GM13977 (cell line): ENCODE data around the gene WDR1.

ENCODE experiments used
- DNase-seq: peaks from one replicate; pipeline ENCODE4 v3.0.0; 2012; ENCODE audit warnings: low spot score
- in situ Hi-C: fragments of 300-500 bp; cut with MboI; formaldehyde crosslinking; loops from one replicate; pipeline ENCODE4 v1.12.0; 2022; ENCODE audit warnings: low sequenced_read_pairs, low pct_unique_long_range_greater_than_20kb, mixed read lengths, inconsistent platforms; ENCODE audit not compliant: unreplicated experiment
- TF ChIP-seq, protein P1 (sequence below): IDR thresholded peaks from 2 replicates; pipeline ENCODE4 v1.5.1; 2012; ENCODE audit warnings: mild to moderate bottlenecking, control low read depth; ENCODE audit not compliant: insufficient read depth; ENCODE audit errors: extremely low read depth, missing control alignments

The WDR1 gene

DNA sequence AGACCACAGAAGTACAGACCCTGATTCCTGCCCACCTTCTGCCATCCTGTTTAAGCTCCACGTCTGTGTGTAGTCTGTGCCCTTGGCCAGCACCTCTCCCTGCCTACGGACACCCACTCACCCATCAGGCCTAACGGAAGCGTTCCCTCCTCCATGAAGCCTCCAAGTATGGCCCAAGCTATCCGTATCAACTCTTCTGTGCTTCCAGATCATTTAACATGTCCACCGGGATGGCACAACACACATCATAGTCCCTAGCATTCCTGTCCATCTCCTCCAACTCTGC is 11.7 kb downstream of the WDR1 start:
- DNase-seq: no peak
- in situ Hi-C loops: no loop called here
- TF ChIP-seq, protein P1, sequence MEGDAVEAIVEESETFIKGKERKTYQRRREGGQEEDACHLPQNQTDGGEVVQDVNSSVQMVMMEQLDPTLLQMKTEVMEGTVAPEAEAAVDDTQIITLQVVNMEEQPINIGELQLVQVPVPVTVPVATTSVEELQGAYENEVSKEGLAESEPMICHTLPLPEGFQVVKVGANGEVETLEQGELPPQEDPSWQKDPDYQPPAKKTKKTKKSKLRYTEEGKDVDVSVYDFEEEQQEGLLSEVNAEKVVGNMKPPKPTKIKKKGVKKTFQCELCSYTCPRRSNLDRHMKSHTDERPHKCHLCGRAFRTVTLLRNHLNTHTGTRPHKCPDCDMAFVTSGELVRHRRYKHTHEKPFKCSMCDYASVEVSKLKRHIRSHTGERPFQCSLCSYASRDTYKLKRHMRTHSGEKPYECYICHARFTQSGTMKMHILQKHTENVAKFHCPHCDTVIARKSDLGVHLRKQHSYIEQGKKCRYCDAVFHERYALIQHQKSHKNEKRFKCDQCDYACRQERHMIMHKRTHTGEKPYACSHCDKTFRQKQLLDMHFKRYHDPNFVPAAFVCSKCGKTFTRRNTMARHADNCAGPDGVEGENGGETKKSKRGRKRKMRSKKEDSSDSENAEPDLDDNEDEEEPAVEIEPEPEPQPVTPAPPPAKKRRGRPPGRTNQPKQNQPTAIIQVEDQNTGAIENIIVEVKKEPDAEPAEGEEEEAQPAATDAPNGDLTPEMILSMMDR: no peak

DNA sequence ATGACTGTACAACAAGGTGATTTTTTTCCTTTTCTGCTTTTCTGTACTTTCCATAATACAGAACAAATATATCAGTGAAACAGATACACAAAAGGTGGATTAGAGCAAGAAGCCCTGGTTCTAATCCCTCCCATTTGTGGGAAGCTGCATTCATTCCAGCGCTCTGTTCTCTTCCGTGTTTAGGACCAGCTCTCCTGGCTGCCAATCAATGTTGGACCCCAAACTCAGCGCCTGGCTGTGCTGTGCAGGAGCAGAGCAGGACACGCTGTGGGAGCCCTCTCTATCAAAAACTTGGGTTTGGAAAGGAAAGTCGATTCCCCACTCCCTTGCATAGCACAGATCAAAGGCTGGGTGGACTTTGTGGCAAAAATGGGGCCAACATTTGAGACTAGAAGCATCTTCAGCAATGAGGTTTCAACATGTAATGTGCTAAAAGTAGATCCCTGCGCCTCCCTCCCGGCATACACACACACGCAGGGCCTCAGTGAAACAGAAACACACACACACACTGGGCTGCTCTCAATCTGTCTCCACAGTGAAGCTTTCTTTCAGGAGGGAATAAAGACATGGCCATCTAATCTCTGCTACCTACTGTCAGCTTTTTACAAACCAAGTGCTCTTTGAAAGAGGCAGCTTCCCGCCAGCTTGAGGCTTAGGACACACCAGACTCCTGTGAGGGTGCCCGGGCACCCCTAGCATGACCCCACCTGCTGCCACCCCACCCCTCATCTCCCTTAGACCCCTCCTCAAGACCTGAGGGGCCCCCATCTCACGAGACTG is 12.2 kb downstream of the WDR1 start:
- DNase-seq: peak; percentile 65
- TF ChIP-seq, protein P1: no peak
- in situ Hi-C loops: no loop called here

DNA sequence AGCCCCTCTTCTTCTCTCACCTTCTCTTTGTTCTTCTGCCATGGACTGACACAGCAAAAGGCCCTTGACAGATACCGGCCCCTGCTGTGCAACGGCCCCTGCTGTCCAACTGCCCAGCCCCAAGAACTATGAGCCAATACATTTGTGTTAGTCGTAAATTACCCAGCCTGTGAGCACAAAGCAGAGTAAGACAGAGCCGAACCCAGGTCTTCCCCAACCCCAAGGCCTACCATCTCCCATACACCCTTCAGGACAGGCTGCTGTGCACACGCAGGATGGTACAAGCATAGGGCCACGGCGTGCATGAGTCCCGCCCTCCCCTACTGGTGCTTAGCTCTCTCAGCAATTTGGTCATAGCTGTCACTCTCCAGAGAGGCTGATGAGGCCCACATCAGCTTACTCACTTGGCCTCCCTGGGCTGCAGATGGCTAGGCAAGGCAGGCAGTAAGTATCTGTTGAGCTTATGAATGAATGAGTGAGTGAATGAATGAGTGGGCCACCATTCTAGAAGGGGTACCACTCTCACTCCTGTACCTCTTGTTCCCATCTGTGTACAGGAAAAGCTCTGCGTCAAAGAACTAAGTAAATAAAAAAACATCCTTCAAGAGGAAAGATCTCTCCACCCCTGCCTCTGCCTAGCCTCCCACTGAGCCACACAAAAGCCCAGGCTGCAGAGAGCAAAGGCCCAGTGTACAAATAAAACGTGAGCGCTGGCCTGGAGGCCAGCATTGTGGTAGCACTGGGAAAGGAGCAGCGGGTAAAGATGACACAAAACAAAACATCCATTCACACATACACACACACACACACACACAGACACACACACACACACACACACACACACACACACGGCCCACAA is 13.9 kb downstream of the WDR1 start:
- in situ Hi-C loops: no loop called here
- no peak for DNase-seq
- TF ChIP-seq, protein P1: no peak

DNA sequence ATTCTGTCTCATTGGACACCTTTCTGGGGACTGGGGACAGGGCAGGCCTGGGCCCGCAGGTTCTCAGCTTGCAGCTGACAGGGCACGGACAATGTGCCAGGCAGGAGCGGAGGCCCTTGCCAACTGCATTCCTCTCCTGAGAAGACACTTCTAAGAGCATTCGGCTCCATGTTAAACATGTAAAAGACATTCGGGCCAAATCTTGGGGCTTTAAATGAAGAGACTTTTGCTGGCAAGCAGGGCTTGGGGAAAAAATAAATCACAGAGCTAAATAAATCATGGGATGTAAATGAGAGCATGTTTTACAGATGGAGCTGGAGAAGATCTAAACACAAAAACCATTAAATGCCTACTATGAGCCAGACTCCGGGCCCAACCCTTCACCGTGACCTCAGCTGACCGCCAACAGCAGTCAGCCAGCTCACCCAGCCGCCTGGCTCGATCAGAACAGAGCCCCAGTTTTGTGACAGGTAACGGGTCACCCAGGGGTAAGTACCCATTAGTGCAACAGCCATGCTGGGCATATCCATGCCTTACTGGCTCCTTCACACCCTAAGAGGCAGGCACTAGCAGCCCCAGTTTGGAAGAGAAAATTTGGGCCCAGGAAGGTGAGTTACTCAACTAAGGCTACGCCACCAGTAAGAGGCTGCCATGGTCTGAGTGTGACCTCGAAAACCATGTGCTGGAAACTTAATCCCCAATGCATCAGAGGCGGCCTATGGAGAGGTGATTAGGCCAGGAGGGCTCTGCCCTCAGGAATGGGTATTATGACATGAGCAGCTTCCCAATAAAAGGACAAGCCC is 14.7 kb downstream of the WDR1 start:
- in situ Hi-C loops: no loop called here
- no peak for DNase-seq
- TF ChIP-seq, protein P1: no peak

DNA sequence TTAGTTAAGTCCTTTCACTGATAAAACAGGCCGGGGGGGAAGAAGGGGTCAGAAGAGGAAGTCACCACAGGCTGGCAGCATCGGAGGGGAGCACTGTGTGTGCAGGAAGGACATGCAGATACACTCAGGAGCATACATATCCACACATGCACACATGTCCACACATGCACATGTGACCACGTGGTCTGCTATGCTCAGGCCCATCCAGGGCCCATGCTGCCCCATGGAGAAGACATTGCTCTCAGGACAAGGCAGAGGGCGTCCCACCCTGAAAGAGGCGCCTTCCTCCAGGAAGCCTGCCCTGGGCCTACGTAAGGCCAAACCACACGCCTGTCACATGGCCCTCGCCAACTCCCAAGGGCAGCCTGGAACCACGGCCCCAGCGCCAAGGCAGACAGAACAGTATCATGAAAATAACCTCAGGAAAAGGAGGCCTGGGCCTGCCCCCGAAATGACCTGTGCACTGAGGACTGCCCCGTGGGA is 15.8 kb downstream of the WDR1 start:
- TF ChIP-seq, protein P1: no peak
- in situ Hi-C loops: no loop called here
- DNase-seq: no peak
